DND-41 (cell line): Measurements from ENCODE around the gene PSD2.

ENCODE experiments used
- ATAC-seq: fragments of 200-7000 bp; cut with Tn5 transposase; 3 replicates; pipeline ENCODE4 v1.9.1; 2021; ENCODE audit warnings: low read depth; ENCODE audit not compliant: insufficient read depth
- DNase-seq: peaks from one replicate; pipeline ENCODE4 v3.0.0-alpha.2; 2020
- H2AFZ ChIP-seq: 2 replicates; pipeline ENCODE4 v1.6.0; 2012; ENCODE audit warnings: low read depth, low read length
- H3K27ac ChIP-seq: 2 replicates; pipeline ENCODE4 v1.5.1; 2012; ENCODE audit warnings: low read length, inconsistent platforms
- H3K27me3 ChIP-seq: fragments of 200-600 bp; sonication (generic); 2 replicates; pipeline ENCODE4 v1.6.0; 2012; ENCODE audit warnings: low read length, mild to moderate bottlenecking, inconsistent platforms; ENCODE audit not compliant: insufficient read depth, poor library complexity
- H3K36me3 ChIP-seq: 2 replicates; pipeline ENCODE4 v1.5.1; 2012; ENCODE audit warnings: low read length, inconsistent platforms; ENCODE audit not compliant: insufficient read depth
- H3K4me1 ChIP-seq: 2 replicates; pipeline ENCODE4 v1.5.1; 2012; ENCODE audit warnings: mild to moderate bottlenecking, low read length; ENCODE audit not compliant: insufficient read depth
- H3K4me2 ChIP-seq: 2 replicates; pipeline ENCODE4 v1.6.0; 2012; ENCODE audit warnings: mild to moderate bottlenecking, moderate library complexity, low read length, inconsistent platforms; ENCODE audit not compliant: insufficient read depth
- H3K4me3 ChIP-seq, 2 experiments: fragments of 200-600 bp in 1 of 2; shearing (Covaris generic) in 1 of 2; 2 replicates each; pipeline ENCODE4 v1.5.1; 2012 to 2016; ENCODE audit warnings: inconsistent platforms in 2 of 2, low read length in 2 of 2, mild to moderate bottlenecking in 2 of 2, low read depth in 1 of 2, moderate library complexity in 1 of 2
- H3K79me2 ChIP-seq: 2 replicates; pipeline ENCODE4 v1.6.0; 2012; ENCODE audit warnings: low read length, inconsistent platforms; ENCODE audit not compliant: insufficient read depth
- H3K9ac ChIP-seq: 2 replicates; pipeline ENCODE4 v1.6.0; 2012; ENCODE audit warnings: low read depth, mild to moderate bottlenecking, inconsistent platforms, low read length, moderate library complexity
- H3K9me3 ChIP-seq: 2 replicates; pipeline ENCODE4 v1.5.1; 2012; ENCODE audit warnings: low read length, moderate library complexity, mild to moderate bottlenecking, inconsistent platforms; ENCODE audit not compliant: insufficient read depth, severe bottlenecking
- H4K20me1 ChIP-seq: 2 replicates; pipeline ENCODE4 v1.6.0; 2012; ENCODE audit warnings: low read length; ENCODE audit not compliant: insufficient read depth
- CTCF ChIP-seq: IDR thresholded peaks from 2 replicates; pipeline ENCODE4 v1.5.1; 2012; ENCODE audit warnings: borderline replicate concordance, low read length, moderate library complexity, mild to moderate bottlenecking; ENCODE audit not compliant: poor library complexity, severe bottlenecking; ENCODE audit errors: extremely low read depth
- EZH2 ChIP-seq: IDR thresholded peaks from 3 replicates; pipeline ENCODE4 v1.6.1; 2012; ENCODE audit warnings: borderline replicate concordance, low read depth, mild to moderate bottlenecking, moderate library complexity, low read length, inconsistent platforms; ENCODE audit not compliant: severe bottlenecking

PSD2 gene

GRCh38 chr5:139809331-139809810, 13.8 kb downstream of the PSD2 start:
- H3K27ac ChIP-seq = no peak overlapping the region
- H3K4me2 ChIP-seq = no peak overlapping the region
- no peaks in the 10 kb centered on the region for H3K36me3 ChIP-seq
- no peaks in the 10 kb centered on the region for H3K4me1 ChIP-seq
- no peak overlapping the region for H2AFZ ChIP-seq
- TF ChIP-seq CTCF (no peak), EZH2 (no peak)
- H3K27me3 ChIP-seq = no peaks in the 10 kb centered on the region
- ATAC-seq (no peak), DNase-seq (no peak)
- no peak overlapping the region for H3K9ac ChIP-seq
- H3K9me3 ChIP-seq = no peaks in the 10 kb centered on the region
- no peaks in the 10 kb centered on the region for H3K79me2 ChIP-seq
- H4K20me1 ChIP-seq = peaks cover 13% of the 10 kb centered on the region
- H3K4me3 ChIP-seq = no peak overlapping the region

- H3K36me3 ChIP-seq = no peaks in the 10 kb centered on the region
- no peak overlapping the region for H3K27ac ChIP-seq
- DNase-seq = no peak
- H4K20me1 ChIP-seq = peaks cover 13% of the 10 kb centered on the region
- no peak overlapping the region for H3K4me2 ChIP-seq
- no peak overlapping the region for H3K4me3 ChIP-seq
- no peaks in the 10 kb centered on the region for H3K4me1 ChIP-seq
- no peak overlapping the region for H2AFZ ChIP-seq
- no peaks in the 10 kb centered on the region for H3K9me3 ChIP-seq
- H3K79me2 ChIP-seq = no peaks in the 10 kb centered on the region
- no peak for ATAC-seq
- no peaks in the 10 kb centered on the region for H3K27me3 ChIP-seq
- TF ChIP-seq CTCF (no peak), EZH2 (no peak)
- no peak overlapping the region for H3K9ac ChIP-seq
Observed at GRCh38 chr5:139810341-139811273, 15.0 kb downstream of the PSD2 start.

GRCh38 chr5:139811274-139811607, 15.6 kb downstream of the PSD2 start:
- H2AFZ ChIP-seq = no peak overlapping the region
- no peaks in the 10 kb centered on the region for H3K9me3 ChIP-seq
- no peak overlapping the region for H3K4me3 ChIP-seq
- H3K9ac ChIP-seq = no peak overlapping the region
- H4K20me1 ChIP-seq = peaks cover 13% of the 10 kb centered on the region
- no peak for DNase-seq
- H3K36me3 ChIP-seq = no peaks in the 10 kb centered on the region
- no peaks in the 10 kb centered on the region for H3K79me2 ChIP-seq
- TF ChIP-seq CTCF = no peak
- TF ChIP-seq EZH2 = no peak
- H3K4me2 ChIP-seq = no peak overlapping the region
- H3K4me1 ChIP-seq = no peaks in the 10 kb centered on the region
- no peak overlapping the region for H3K27ac ChIP-seq
- ATAC-seq = no peak
- no peaks in the 10 kb centered on the region for H3K27me3 ChIP-seq
